Measurements from ENCODE around the gene KRTAP17-1. TPM values are rescaled to one million over a fixed set of nuclear protein-coding genes. Genes with fewer than 3 reads are reported as not detected.
"Not testable (repeated sequence)": the region's sequence is repeated elsewhere in the genome, so short reads cannot be mapped to it uniquely, and the experiment has no call there.

KRTAP17-1 gene
- total RNA-seq, 2 donors from 2014 or later, result not detected

- intact Hi-C loops (cut with DNase I, micrococcal nuclease), result no loop called here
- no peak for ATAC-seq
These were observed 43.7 kb downstream of the KRTAP17-1 start for GRCh38 chr17:41271858-41272257.

GRCh38 chr17:41271323-41271722 lies 44.2 kb downstream of the KRTAP17-1 start:
- DNase-seq; ATAC-seq; intact Hi-C loops (cut with DNase I, micrococcal nuclease): not testable (repeated sequence)

More at GRCh38 chr17:41271858-41272257, 43.7 kb downstream of the KRTAP17-1 start:
- no peak for DNase-seq

- ATAC-seq (no peak), DNase-seq (no peak)
These were observed 47.8 kb downstream of the KRTAP17-1 start for GRCh38 chr17:41267711-41268110.

GRCh38 chr17:41265078-41265477 lies 50.4 kb downstream of the KRTAP17-1 start, which contains the start of gene KRTAP9-6:
Gene KRTAP9-6, plus strand, starts transcription at chr17:41265378. Its CDS starts 0 bp downstream, at chr17:41265378.
- ATAC-seq (no peak), DNase-seq (no peak)
- intact Hi-C loops (cut with DNase I, micrococcal nuclease), result no loop called here

More at GRCh38 chr17:41267711-41268110, 47.8 kb downstream of the KRTAP17-1 start:
- intact Hi-C loops (cut with DNase I, micrococcal nuclease), result no loop called here

Other genes with a start within 250 kb of the KRTAP17-1 start
- gene KRTAP2-4, start 249.8 kb downstream of the KRTAP17-1 start, total RNA-seq, result not detected
- not detected for gene KRTAP4-7, start 231.6 kb downstream of the KRTAP17-1 start, total RNA-seq
- not detected for gene KRTAP4-8, start 217.6 kb downstream of the KRTAP17-1 start, total RNA-seq
- gene KRTAP4-16, start 213.5 kb downstream of the KRTAP17-1 start, total RNA-seq, result not detected
- gene KRTAP4-9, start 210.3 kb downstream of the KRTAP17-1 start, total RNA-seq, result not detected
- gene KRTAP4-11, start 197.3 kb downstream of the KRTAP17-1 start, total RNA-seq, result not detected
- not detected for gene KRTAP4-12, start 191.5 kb downstream of the KRTAP17-1 start, total RNA-seq
- not detected for gene KRTAP4-6, start 175.2 kb downstream of the KRTAP17-1 start, total RNA-seq
- gene KRTAP4-5, start 165.9 kb downstream of the KRTAP17-1 start, total RNA-seq, result not detected
- not detected for gene KRTAP4-4, start 155.0 kb downstream of the KRTAP17-1 start, total RNA-seq
- not detected for gene KRTAP4-3, start 147.5 kb downstream of the KRTAP17-1 start, total RNA-seq
- not detected for gene KRTAP4-2, start 137.5 kb downstream of the KRTAP17-1 start, total RNA-seq
- gene KRTAP4-1, start 130.8 kb downstream of the KRTAP17-1 start, total RNA-seq, result under 1 TPM in 1 of 2 donors, not detected in 1; 0.34 TPM
- not detected for gene KRTAP9-1, start 125.8 kb downstream of the KRTAP17-1 start, total RNA-seq
- not detected for gene KRTAP9-2, start 89.1 kb downstream of the KRTAP17-1 start, total RNA-seq
- not detected for gene KRTAP9-3, start 83.3 kb downstream of the KRTAP17-1 start, total RNA-seq
- not detected for gene KRTAP9-8, start 77.7 kb downstream of the KRTAP17-1 start, total RNA-seq
- not detected for gene KRTAP9-4, start 66.0 kb downstream of the KRTAP17-1 start, total RNA-seq
- gene KRTAP9-9, start 60.3 kb downstream of the KRTAP17-1 start, total RNA-seq, result not detected
- gene KRTAP9-6, start 50.3 kb downstream of the KRTAP17-1 start, total RNA-seq, result not detected
- not detected for gene KRTAP9-7, start 40.0 kb downstream of the KRTAP17-1 start, total RNA-seq
- not detected for gene KRTAP29-1, start 12.9 kb downstream of the KRTAP17-1 start, total RNA-seq
- gene KRTAP16-1, start 6.4 kb downstream of the KRTAP17-1 start, total RNA-seq, result not detected
- not detected for gene KRT33A, start 35.1 kb upstream of the KRTAP17-1 start, total RNA-seq
- not detected for gene KRT33B, start 54.1 kb upstream of the KRTAP17-1 start, total RNA-seq
- gene KRT34, start 66.6 kb upstream of the KRTAP17-1 start, total RNA-seq, result under 1 TPM in 1 of 2 donors, not detected in 1; 0.20 TPM
- not detected for gene KRT31, start 81.9 kb upstream of the KRTAP17-1 start, total RNA-seq
- not detected for gene KRT37, start 108.9 kb upstream of the KRTAP17-1 start, total RNA-seq
- gene KRT38, start 125.3 kb upstream of the KRTAP17-1 start, total RNA-seq, result not detected
- not detected for gene KRT32, start 151.7 kb upstream of the KRTAP17-1 start, total RNA-seq
- gene KRT35, start 165.4 kb upstream of the KRTAP17-1 start, total RNA-seq, result not detected
- under 1 TPM in 1 of 2 donors, not detected in 1; 0.27 TPM for gene KRT36, start 174.2 kb upstream of the KRTAP17-1 start, total RNA-seq
- under 1 TPM in 1 of 2 donors, not detected in 1; 0.82 TPM for gene KRT13, start 189.9 kb upstream of the KRTAP17-1 start, total RNA-seq
- 10 to 100 TPM in 1 of 2 donors, 1 to 10 TPM in 1; 6.8 to 30.9 TPM for gene KRT15, start 203.2 kb upstream of the KRTAP17-1 start, total RNA-seq
- 1,000 to 10,000 TPM; 1,911 to 3,076 TPM for gene KRT19, start 212.6 kb upstream of the KRTAP17-1 start, total RNA-seq

All from left colon (tissue), 2 donors.